HFFc6 (cell line): ENCODE data around the gene ASB13. TPM values are rescaled to one million over a fixed set of nuclear protein-coding genes. Genes with fewer than 3 reads are reported as not detected.

Experiments used
- DNase-seq: peaks from one replicate; pipeline ENCODE4 v3.0.0-alpha.2; 2018
- H3K27ac Mint-ChIP-seq: 2 replicates; pipeline ENCODE4 v1.8.0; 2020; ENCODE audit warnings: mild to moderate bottlenecking, mixed read lengths
- H3K27me3 Mint-ChIP-seq: 2 replicates; pipeline ENCODE4 v1.8.0; 2021; ENCODE audit warnings: mild to moderate bottlenecking, moderate library complexity, mixed read lengths; ENCODE audit not compliant: insufficient read depth
- H3K36me3 Mint-ChIP-seq: 2 replicates; pipeline ENCODE4 v1.8.0; 2021; ENCODE audit warnings: low read depth, mixed read lengths
- H3K4me1 Mint-ChIP-seq: 2 replicates; pipeline ENCODE4 v1.8.0; 2020; ENCODE audit warnings: low read depth, mixed read lengths
- H3K4me3 Mint-ChIP-seq: 2 replicates; pipeline ENCODE4 v1.8.0; 2020; ENCODE audit warnings: mild to moderate bottlenecking, moderate library complexity, mixed read lengths
- H3K9me3 Mint-ChIP-seq: 2 replicates; pipeline ENCODE4 v1.8.0; 2020; ENCODE audit warnings: mild to moderate bottlenecking, mixed read lengths
- CTCF ChIP-seq: fragments of 200-600 bp; sonication (generic); IDR thresholded peaks from 2 replicates; pipeline ENCODE4 v1.5.0; 2021; ENCODE audit warnings: antibody characterized with exemption, mild to moderate bottlenecking
- total RNA-seq, 6 experiments: library from RNA; stranded (reverse); fragmentation: NEBNext Ultra II Directional; extraction: Animal tissue kit (Norgen Biotek cat#: 25700); gene quantifications; 2 replicates in 1 of 6; 3 replicates in 5 of 6; pipeline ENCODE4 v1.2.3, GENCODE V29; 2021

The ASB13 gene
- total RNA-seq, 6 experiments from 2014 or later, result 7.8 to 10.1 (median 9.1) TPM

GRCh38 chr10:5645375-5645774 is 21.0 kb downstream of the ASB13 start:
- H3K27ac Mint-ChIP-seq, result no peak overlapping the region
- peaks cover 8% of the 10 kb centered on the region; the same call in 1 of the 2 replicates for H3K4me1 Mint-ChIP-seq
- no peaks in the 10 kb centered on the region for H3K9me3 Mint-ChIP-seq
- no peak for DNase-seq
- H3K36me3 Mint-ChIP-seq, result peaks cover 24% of the 10 kb centered on the region
- H3K27me3 Mint-ChIP-seq, result no peaks in the 10 kb centered on the region; the same call in 1 of the 2 replicates
- no peak for TF ChIP-seq CTCF
- no peak overlapping the region for H3K4me3 Mint-ChIP-seq

GRCh38 chr10:5644930-5645329 is 21.5 kb downstream of the ASB13 start:
- no peak overlapping the region for H3K27ac Mint-ChIP-seq

GRCh38 chr10:5643346-5644067 is 22.9 kb downstream of the ASB13 start:
- peaks cover 8% of the 10 kb centered on the region; the same call in 1 of the 2 replicates for H3K4me1 Mint-ChIP-seq
- peaks cover 11% of the 10 kb centered on the region for H3K36me3 Mint-ChIP-seq
- H3K9me3 Mint-ChIP-seq, result no peaks in the 10 kb centered on the region
- no peaks in the 10 kb centered on the region for H3K27me3 Mint-ChIP-seq
- H3K4me3 Mint-ChIP-seq, result no peak overlapping the region
- H3K27ac Mint-ChIP-seq, result no peak overlapping the region
- no peak for DNase-seq
- no peak for TF ChIP-seq CTCF

More at GRCh38 chr10:5644930-5645329, 21.5 kb downstream of the ASB13 start:
- no peak overlapping the region for H3K4me3 Mint-ChIP-seq
- H3K27me3 Mint-ChIP-seq, result no peaks in the 10 kb centered on the region
- peaks cover 20% of the 10 kb centered on the region for H3K36me3 Mint-ChIP-seq
- no peak for DNase-seq
- no peak for TF ChIP-seq CTCF
- no peaks in the 10 kb centered on the region for H3K9me3 Mint-ChIP-seq
- peaks cover 8% of the 10 kb centered on the region; the same call in 1 of the 2 replicates for H3K4me1 Mint-ChIP-seq

GRCh38 chr10:5641501-5641900 is 24.9 kb downstream of the ASB13 start:
- Mint-ChIP-seq H3K4me3 (no peak overlapping the region), H3K36me3 (peaks cover 11% of the 10 kb centered on the region), H3K27ac (no peak overlapping the region), H3K27me3 (no peaks in the 10 kb centered on the region; the same call in 1 of the 2 replicates), H3K9me3 (no peaks in the 10 kb centered on the region), H3K4me1 (peaks cover 8% of the 10 kb centered on the region; the same call in 1 of the 2 replicates)
- TF ChIP-seq CTCF, result no peak
- no peak for DNase-seq

GRCh38 chr10:5640501-5640900 is 25.9 kb downstream of the ASB13 start:
- peaks cover 11% of the 10 kb centered on the region for H3K36me3 Mint-ChIP-seq
- DNase-seq, result no peak
- H3K27me3 Mint-ChIP-seq, result peaks cover 3% of the 10 kb centered on the region; the same call in 1 of the 2 replicates
- TF ChIP-seq CTCF, result no peak
- peaks cover 8% of the 10 kb centered on the region; the same call in 1 of the 2 replicates for H3K4me1 Mint-ChIP-seq
- H3K4me3 Mint-ChIP-seq, result no peak overlapping the region
- no peak overlapping the region for H3K27ac Mint-ChIP-seq
- H3K9me3 Mint-ChIP-seq, result no peaks in the 10 kb centered on the region
